Non-pigmented ciliary epithelial cell (primary cell): ENCODE measurements around the gene LARP1.
"Not testable (repeated sequence)": the region's sequence is repeated elsewhere in the genome, so short reads cannot be mapped to it uniquely, and the experiment has no call there.

Experiments
- DNase-seq: peaks from one replicate; pipeline ENCODE4 v3.0.0-alpha.2; 2010; ENCODE audit warnings: low read depth

Gene LARP1

GRCh38 chr5:154824070-154824469 lies 68.9 kb downstream of the LARP1 start:
- DNase-seq: no peak

DNA sequence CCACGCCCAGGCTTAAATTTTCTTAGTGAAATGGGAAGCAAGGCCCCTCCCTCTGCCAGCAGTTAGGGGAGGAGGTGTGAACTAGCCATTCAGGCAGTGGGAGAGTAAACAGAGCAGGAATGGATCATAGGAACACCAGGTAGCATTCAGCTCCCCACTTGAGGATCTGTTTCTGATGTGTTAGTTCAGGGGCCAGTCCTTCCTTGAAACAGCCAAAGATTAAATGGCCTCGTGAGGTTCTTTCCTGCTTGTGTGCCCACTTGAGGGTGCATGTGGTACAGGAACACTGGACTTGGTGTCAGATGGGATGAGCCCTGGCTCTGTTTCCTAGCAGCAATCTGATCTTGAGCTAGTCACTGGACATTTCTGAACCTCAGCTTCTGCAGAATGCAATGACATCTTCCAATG lies 74.0 kb downstream of the LARP1 start:
- no peak for DNase-seq

DNA sequence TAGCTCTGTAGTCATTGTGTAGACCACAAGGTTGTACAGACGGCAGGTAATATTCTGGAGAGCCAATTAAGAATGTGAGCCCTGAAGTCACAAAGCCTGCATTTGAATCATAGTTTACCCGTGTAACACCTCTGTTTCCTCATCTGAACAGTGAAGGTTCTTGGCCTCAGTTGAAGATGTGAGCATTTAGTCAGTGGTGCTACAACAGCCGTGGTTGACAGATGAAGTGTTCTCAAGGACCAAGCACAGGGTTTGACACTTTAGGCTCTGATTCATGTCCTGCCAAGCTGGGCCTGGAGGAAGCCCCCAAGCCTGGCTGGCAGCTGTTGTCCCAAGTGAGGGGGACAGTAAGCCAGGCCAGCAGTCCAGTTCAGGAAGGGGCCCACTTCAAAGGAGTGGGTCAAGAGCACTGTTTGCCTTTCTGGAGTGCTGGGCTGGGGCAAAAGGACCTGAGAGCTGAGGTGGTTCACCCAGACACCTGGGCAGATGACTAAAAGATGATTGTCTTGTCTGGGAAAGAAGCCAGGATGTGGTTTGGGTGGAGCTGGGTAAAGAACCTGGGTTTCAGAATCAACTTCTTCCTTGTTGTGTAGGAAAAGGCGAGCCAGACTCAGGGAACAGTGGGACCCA lies 74.5 kb downstream of the LARP1 start:
- no peak for DNase-seq

DNA sequence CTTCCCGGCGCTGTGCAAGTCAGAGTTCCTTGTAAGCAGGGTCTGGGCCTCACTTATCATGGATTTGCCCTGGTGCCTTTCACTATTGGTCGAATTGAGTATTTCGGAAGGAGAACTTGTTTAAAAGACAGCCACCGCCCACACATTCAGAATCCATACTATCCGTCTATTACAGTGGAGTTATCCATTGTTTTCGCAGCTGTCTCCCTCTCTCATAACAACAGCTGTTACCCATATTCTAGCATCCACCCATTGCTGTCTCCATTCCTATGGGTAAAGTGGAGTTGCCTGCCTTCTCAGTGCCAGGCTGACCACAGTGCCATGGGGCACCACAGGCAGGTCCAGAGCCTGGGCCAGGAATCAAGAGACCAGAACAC lies 75.0 kb downstream of the LARP1 start:
- no peak for DNase-seq

- no peak for DNase-seq
These were observed 75.4 kb downstream of the LARP1 start for GRCh38 chr5:154830596-154830995.

DNA sequence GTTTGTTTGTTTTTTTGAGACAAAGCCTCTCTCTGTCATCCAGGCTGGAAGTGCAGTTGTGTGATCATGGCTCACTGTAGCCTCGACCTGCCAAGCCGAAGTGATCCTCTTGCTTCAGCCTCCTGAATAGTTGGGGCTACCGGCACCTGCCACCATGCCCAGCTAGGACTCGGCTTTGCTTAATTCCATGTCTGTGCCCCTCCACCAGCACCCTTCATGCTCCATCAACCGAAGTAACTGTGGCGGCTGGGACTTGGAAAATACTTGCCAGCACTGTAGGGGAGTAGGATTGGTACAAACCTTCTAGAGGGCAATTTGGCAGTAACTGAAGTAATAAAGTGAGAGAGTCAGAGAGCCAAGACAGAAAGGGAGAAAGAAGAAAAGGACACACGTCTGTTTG lies 76.3 kb downstream of the LARP1 start:
- DNase-seq: no peak

GRCh38 chr5:154832804-154833203 lies 77.6 kb downstream of the LARP1 start:
- not testable (repeated sequence) for DNase-seq

DNA sequence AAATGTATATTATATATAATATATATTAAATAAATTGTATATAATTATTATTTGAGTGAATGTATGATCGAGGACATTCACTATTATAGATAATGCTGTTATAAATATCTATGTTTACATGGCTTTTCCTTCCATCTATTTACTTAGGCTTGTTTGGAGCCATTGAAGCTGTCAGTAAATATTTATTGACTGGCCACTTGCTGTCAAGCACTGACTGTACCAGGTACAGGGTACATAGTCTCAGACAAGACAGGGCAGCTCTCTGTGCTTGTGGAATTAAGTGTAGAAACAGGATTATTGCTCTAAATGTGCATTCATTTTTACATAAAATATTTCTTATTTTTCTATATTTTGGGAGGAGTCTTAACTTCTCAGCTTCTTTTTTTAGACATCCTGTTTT lies 78.9 kb downstream of the LARP1 start:
- DNase-seq: no peak

- not testable (repeated sequence) for DNase-seq
These were observed 80.5 kb downstream of the LARP1 start for GRCh38 chr5:154835701-154836052.

- DNase-seq: no peak
These were observed 81.0 kb downstream of the LARP1 start for GRCh38 chr5:154836225-154836624.

DNA sequence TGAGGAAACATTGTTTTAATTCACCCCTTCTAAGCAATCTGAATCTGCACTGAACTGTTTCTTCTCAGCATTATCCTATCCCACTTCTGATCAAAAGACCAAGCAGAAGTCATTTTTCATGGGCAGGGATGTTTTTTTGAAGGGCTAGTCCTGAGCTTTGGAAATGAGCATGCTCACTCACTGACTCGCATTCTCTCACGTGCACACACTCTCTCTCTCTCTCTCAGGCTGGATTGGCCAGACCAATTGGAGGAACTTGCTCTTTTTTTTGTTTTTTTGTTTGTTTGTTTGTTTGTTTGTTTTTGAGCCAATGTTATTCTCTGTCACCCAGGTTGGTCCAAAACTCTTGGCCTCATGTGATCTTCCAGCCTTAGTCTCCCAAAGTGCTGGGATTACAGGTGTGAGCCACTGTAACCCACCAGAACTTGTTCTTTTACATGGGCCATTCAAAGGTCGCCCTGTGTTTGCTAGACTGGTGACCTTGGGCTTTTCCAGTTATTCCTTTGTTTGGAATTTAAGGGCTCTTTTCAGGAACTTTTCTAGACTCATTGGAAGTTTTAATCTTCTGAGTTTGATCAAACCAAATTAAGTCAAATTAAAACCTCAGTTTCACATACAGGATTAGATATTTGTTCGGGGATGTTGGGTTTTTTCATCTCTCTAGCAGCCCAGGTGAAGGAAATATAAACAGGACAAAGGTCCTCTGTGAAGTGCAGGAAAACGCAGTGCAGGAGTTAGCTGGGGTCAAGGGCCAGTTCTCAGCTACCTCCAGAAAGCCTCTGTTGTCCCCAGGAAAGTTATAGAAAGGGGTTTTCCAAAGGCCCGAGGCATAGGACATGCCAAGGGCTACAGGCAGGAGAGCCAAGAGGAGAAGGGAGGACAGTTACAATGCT lies 82.1 kb downstream of the LARP1 start:
- DNase-seq: no peak

DNA sequence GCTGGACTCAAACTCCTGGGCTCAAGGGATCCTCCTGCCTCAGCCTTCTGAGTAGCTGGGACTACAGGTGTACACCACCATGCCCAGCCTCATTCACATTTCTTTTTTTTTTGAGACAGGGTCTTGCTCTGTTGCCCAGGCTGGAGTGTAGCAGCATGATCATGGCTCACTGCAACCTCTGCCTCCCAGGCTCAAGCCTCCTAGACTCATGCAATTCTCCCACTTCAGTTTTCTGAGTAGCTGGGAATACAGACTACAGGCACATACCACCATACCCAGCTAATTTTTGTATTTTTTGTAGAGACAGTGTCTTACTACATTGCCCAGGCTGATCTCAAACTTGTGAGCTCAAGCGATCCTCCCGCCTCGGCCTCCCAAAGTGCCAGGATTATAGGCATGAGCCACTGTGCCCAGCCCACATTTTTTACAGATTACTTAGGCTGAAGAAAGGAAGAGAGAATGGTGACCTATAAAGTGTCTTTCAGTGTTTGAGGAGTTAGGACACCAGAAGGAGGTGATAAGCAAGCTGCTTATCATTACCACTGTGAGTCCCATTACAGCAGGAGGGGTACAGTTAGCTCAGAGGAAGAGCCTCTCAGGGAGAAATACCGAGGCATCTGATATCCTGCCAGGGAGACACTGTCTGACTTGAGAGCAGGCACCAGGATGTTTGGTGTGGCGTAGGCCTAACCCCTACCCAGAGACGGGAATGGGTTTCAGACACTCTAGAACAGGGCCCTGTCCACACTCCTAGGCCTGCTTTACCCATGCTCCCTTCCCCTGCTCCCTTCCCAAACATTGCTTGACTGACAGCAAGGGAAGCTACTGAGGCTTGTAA lies 85.5 kb downstream of the LARP1 start:
- DNase-seq: no peak

DNA sequence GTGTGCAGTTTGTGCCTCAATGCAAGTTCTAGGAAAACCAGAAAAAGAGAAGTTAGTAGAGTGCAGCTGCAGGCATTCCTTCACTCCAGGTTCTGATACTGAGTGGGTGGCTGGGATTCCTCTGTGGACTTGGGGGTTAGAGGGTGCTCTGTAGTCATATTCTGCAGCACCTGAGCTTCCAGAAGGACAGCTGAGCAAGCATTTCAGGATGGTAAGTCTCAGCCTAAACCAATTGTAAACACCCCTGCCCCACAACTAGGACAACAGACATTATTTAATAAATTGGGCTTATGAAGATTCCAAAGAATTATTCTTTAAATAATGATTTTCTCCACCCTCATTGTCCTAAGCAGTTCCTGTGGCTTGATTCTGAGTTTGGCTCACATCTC lies 86.1 kb downstream of the LARP1 start:
- DNase-seq: no peak

GRCh38 chr5:154842689-154843530 lies 87.7 kb downstream of the LARP1 start:
- DNase-seq: no peak

DNA sequence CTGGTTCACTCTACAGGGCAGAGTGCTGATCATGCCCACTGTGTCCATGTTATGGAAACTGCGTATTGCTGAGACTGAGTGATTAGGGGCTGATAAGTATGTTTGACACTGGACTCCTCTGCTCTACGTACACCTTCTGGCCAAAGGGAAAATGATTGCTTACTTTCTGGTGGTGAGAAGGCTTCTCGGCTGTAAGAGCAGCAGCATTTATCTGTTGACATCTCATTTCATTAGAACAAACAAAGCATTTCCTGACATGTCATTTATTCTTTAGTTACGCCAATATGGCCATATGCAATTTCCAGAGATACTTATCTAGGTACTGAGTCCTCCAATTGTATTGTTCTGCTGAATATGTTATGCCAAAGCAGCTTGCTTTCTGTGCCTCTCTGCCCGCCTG lies 89.6 kb downstream of the LARP1 start:
- no peak for DNase-seq

- no peak for DNase-seq
These were observed 94.1 kb downstream of the LARP1 start for GRCh38 chr5:154849264-154849785.

DNA sequence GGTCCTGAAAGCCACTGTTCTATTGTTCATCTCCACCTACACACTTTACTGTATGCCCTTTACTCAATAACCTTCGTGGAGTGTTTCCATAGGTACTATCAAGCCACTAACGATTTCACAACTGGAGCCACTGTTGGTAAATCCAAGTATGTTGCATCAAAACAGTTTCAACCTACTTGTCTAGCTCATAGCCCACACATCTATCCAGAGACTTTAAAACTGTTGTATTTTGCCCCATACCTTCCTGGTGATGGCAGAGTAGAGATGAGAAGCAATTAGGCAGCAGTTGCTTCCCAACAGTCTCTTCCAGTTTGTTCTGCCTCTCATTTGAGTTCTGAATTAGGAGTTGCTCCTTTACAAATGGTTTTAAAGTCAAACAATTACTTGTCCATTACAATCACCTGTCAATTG lies 94.6 kb downstream of the LARP1 start:
- no peak for DNase-seq

- peak; percentile 55 for DNase-seq
These were observed 95.3 kb downstream of the LARP1 start, which contains the start of gene FAXDC2 for GRCh38 chr5:154850255-154851062. FAXDC2 (minus strand) TSS chr5:154850603; CDS start chr5:154838178, 12,425 bp downstream.

GRCh38 chr5:154851351-154851750 lies 96.2 kb downstream of the LARP1 start:
- DNase-seq: no peak

DNA sequence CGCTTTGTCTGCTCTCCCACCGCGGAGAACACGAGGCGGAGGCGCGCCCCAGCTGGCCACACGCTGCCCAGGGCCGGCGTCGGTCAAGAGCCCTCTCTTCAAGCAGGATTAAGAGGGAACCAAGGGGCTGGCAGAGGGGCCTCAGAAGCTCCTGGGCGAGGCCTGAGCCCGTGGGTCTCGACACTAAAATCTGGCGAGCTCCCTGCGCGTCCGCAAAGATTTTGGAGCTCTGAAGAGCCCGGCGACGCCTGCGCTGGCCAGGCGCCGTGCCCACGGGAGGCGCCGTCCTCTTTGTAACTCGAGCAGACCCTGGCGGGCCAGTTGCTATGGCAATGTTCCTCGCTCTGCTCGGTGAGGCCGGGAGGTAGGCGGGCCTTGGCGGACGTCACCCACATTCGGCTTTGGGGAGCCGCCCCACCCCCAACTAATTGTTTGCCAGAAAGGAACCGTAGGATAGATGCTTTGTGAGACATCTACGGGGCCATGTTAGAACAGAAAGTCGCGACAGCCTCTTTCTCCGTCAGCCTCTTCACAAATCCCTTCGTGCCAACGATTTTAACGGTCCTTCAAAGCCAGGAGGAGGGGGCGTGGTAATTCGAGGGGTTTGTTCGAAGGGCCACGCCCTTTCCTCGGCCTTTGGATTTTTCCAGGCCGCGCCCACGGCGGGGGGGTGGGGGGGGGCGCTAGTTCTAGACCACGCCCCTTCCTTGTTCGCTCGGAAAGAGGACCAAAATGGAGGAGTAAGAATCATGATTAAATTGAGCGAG lies 102.5 kb downstream of the LARP1 start:
- peak; percentile 80 for DNase-seq
